Measurements from ENCODE around the gene GPC3. TPM values are rescaled to one million over a fixed set of nuclear protein-coding genes. Genes with fewer than 3 reads are reported as not detected.

The GPC3 gene
- total RNA-seq, 1 donor from 2014 or later: 1,039 TPM

DNA sequence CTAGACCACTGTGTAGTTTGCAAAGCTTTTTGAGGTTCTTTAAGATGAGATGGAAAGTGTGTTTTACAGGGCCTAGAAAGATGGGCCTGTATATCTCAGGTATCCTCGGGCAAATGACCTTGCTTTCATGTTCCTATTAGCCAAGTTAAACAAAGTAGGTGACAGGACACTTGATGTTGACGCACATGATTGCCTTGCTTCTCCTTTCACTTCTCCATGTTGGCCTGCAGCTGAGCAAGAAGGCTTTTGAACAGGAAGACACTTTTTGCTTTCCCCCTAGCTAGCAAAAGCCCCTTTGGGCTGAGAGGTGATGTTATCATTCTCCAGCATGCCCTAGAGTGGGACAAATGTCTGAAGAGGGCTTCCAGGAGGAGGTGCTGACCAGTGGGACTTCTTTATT, 202.1 kb downstream of the GPC3 start:
- H3K79me2 ChIP-seq (ENCODE audit: low read depth): peaks cover 48% of the 10 kb centered on the region
- H3K27me3 Mint-ChIP-seq (ENCODE audit: insufficient read depth, low read depth): no peaks in the 10 kb centered on the region
- no peak overlapping the region for H3K4me2 ChIP-seq
- no peaks in the 10 kb centered on the region for H3K9me3 ChIP-seq (ENCODE audit: low read depth)
- H3K4me1 ChIP-seq: peaks cover 35% of the 10 kb centered on the region
- H3K9ac ChIP-seq: no peak overlapping the region
- peaks cover 34% of the 10 kb centered on the region for H3K4me1 Mint-ChIP-seq
- H3K36me3 ChIP-seq: no peaks in the 10 kb centered on the region
- no peaks in the 10 kb centered on the region for H3K9me3 Mint-ChIP-seq
- DNase-seq (ENCODE audit: low spot score): no peak
- no peak overlapping the region for H3K27ac Mint-ChIP-seq
- H3K4me3 Mint-ChIP-seq: no peak overlapping the region
- H3K4me3 ChIP-seq: no peak overlapping the region
- H4K20me1 ChIP-seq (ENCODE audit: low read depth): peaks cover 56% of the 10 kb centered on the region
- H2AFZ ChIP-seq (replicated peaks): no peak overlapping the region
- H3F3A ChIP-seq (ENCODE audit: low read depth): no peaks in the 10 kb centered on the region
- TF ChIP-seq EZH2 (IDR thresholded peaks at IDR 0.05) (no peak), EZH2phosphoT487 (IDR thresholded peaks at IDR 0.05) (no peak)
- TF ChIP-seq, protein P1, sequence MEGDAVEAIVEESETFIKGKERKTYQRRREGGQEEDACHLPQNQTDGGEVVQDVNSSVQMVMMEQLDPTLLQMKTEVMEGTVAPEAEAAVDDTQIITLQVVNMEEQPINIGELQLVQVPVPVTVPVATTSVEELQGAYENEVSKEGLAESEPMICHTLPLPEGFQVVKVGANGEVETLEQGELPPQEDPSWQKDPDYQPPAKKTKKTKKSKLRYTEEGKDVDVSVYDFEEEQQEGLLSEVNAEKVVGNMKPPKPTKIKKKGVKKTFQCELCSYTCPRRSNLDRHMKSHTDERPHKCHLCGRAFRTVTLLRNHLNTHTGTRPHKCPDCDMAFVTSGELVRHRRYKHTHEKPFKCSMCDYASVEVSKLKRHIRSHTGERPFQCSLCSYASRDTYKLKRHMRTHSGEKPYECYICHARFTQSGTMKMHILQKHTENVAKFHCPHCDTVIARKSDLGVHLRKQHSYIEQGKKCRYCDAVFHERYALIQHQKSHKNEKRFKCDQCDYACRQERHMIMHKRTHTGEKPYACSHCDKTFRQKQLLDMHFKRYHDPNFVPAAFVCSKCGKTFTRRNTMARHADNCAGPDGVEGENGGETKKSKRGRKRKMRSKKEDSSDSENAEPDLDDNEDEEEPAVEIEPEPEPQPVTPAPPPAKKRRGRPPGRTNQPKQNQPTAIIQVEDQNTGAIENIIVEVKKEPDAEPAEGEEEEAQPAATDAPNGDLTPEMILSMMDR (IDR thresholded peaks at IDR 0.05): no peak
- no peak overlapping the region for H3K27ac ChIP-seq
- no peaks in the 10 kb centered on the region for H3K36me3 Mint-ChIP-seq
- no peaks in the 10 kb centered on the region for H3K27me3 ChIP-seq

DNA sequence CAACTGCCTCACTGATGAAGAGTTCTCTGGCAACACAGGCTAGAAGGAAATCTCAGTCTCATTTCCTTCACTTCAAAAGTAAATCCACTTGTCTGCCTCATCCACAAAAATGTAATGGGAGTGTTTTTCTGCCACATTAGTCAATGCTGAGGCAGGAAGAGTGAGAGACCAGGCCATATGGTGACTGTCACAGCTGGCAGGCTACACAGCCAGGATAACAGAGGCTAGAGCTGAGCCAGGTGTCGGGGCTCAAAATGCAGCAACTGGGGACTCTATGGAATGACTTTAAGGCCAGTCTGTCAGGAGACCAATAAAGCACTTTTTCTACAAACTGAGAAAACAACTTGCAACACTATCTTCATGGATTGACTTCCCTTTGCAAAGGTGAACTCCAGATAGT, 204.2 kb downstream of the GPC3 start:
- DNase-seq (ENCODE audit: low spot score): no peak
- Mint-ChIP-seq H3K27ac (no peak overlapping the region), H3K9me3 (no peaks in the 10 kb centered on the region), H3K36me3 (no peaks in the 10 kb centered on the region), H3K4me1 (peaks cover 34% of the 10 kb centered on the region), H3K27me3 (ENCODE audit: insufficient read depth, low read depth) (no peaks in the 10 kb centered on the region), H3K4me3 (no peak overlapping the region)
- Histone ChIP-seq H3K27ac (no peak overlapping the region), H3K4me1 (peaks cover 28% of the 10 kb centered on the region), H3K4me2 (no peak overlapping the region), H3K4me3 (no peak overlapping the region), H4K20me1 (ENCODE audit: low read depth) (peaks cover 56% of the 10 kb centered on the region), H3K79me2 (ENCODE audit: low read depth) (peaks cover 36% of the 10 kb centered on the region), H2AFZ (replicated peaks) (no peak overlapping the region), H3K9me3 (ENCODE audit: low read depth) (no peaks in the 10 kb centered on the region), H3K27me3 (no peaks in the 10 kb centered on the region), H3F3A (ENCODE audit: low read depth) (no peaks in the 10 kb centered on the region), H3K9ac (no peak overlapping the region), H3K36me3 (no peaks in the 10 kb centered on the region)
- TF ChIP-seq, protein P1 (IDR thresholded peaks at IDR 0.05): no peak
- TF ChIP-seq EZH2 (IDR thresholded peaks at IDR 0.05) (no peak), EZH2phosphoT487 (IDR thresholded peaks at IDR 0.05) (no peak)

DNA sequence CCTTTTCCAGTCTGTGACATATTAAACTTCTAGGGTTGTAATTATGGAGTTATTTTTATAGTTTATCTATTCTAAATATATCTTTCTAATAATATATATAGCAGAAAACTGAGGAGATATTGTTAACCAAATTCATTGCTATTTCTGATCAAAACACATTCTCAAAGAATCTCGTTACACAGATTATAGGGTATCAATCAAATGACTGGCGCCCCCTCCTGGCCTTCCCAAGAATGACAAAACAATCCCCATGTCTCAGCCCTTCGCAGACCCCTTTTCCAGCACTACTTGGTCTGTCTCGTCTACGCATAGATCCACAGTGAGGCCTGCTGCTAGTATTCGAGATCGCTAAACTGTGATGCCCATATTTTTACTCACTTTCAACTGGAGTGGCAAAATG, 209.3 kb downstream of the GPC3 start:
- no peak overlapping the region for H3K4me3 ChIP-seq
- H3K4me2 ChIP-seq: no peak overlapping the region
- no peak overlapping the region for H3K27ac Mint-ChIP-seq
- no peaks in the 10 kb centered on the region for H3K4me1 ChIP-seq
- H2AFZ ChIP-seq (replicated peaks): no peak overlapping the region
- no peak overlapping the region for H3K4me3 Mint-ChIP-seq
- H3K27ac ChIP-seq: no peak overlapping the region
- no peak for TF ChIP-seq EZH2 (IDR thresholded peaks at IDR 0.05)
- no peak for TF ChIP-seq EZH2phosphoT487 (IDR thresholded peaks at IDR 0.05)
- TF ChIP-seq, protein P1 (IDR thresholded peaks at IDR 0.05): peak; percentile 65
- no peaks in the 10 kb centered on the region for H3K36me3 Mint-ChIP-seq
- H3K79me2 ChIP-seq (ENCODE audit: low read depth): peaks cover 27% of the 10 kb centered on the region
- H3K27me3 ChIP-seq: no peaks in the 10 kb centered on the region
- H3K4me1 Mint-ChIP-seq: peaks cover 19% of the 10 kb centered on the region
- no peaks in the 10 kb centered on the region for H3K36me3 ChIP-seq
- peaks cover 55% of the 10 kb centered on the region for H4K20me1 ChIP-seq (ENCODE audit: low read depth)
- no peak overlapping the region for H3K9ac ChIP-seq
- no peaks in the 10 kb centered on the region for H3F3A ChIP-seq (ENCODE audit: low read depth)
- no peaks in the 10 kb centered on the region for H3K27me3 Mint-ChIP-seq (ENCODE audit: insufficient read depth, low read depth)
- H3K9me3 Mint-ChIP-seq: no peaks in the 10 kb centered on the region
- no peaks in the 10 kb centered on the region for H3K9me3 ChIP-seq (ENCODE audit: low read depth)
- peak; percentile 47 for DNase-seq (ENCODE audit: low spot score)
